OCI-LY1 (cell line): Measurements from ENCODE around the gene PDE4D.

ENCODE experiments used
- EZH2 ChIP-seq: fragments of 200-600 bp; sonication (generic), shearing (Covaris generic); IDR thresholded peaks from 2 replicates; pipeline ENCODE4 v1.8.0; 2017; ENCODE audit warnings: borderline replicate concordance, mixed run types, mild to moderate bottlenecking, antibody characterized with exemption, low read length, moderate library complexity, mixed read lengths
- TF ChIP-seq, protein P1 (sequence below): fragments of 200-600 bp; sonication (generic), shearing (Covaris generic); IDR thresholded peaks from 2 replicates; pipeline ENCODE4 v1.5.1; 2017; ENCODE audit warnings: mild to moderate bottlenecking, antibody characterized with exemption, low read length, moderate library complexity, mixed read lengths

DNA sequence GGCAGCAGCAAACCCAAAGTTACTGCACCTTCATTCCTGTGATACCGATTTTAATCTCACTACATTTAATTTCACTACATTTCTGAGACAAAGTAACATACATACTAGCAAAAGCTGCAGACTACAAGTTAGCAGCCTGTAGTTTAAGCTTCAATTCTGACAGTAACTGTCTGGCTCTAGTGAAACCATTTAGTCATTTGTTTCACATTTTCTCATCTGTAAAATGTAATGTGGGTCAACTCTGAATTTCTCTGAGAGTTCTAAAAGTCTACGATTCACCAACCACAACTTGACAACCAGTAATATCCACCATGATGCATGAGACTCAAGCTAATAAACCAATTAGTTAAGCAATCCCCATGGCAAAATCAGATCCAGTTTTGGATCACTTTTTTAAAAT, 408.9 kb downstream of the PDE4D start:
- TF ChIP-seq EZH2 = no peak
- TF ChIP-seq, protein P1, sequence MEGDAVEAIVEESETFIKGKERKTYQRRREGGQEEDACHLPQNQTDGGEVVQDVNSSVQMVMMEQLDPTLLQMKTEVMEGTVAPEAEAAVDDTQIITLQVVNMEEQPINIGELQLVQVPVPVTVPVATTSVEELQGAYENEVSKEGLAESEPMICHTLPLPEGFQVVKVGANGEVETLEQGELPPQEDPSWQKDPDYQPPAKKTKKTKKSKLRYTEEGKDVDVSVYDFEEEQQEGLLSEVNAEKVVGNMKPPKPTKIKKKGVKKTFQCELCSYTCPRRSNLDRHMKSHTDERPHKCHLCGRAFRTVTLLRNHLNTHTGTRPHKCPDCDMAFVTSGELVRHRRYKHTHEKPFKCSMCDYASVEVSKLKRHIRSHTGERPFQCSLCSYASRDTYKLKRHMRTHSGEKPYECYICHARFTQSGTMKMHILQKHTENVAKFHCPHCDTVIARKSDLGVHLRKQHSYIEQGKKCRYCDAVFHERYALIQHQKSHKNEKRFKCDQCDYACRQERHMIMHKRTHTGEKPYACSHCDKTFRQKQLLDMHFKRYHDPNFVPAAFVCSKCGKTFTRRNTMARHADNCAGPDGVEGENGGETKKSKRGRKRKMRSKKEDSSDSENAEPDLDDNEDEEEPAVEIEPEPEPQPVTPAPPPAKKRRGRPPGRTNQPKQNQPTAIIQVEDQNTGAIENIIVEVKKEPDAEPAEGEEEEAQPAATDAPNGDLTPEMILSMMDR = no peak
